HepG2 (cell line): ENCODE data around the gene TM9SF2. TPM values are rescaled to one million over a fixed set of nuclear protein-coding genes. Genes with fewer than 3 reads are reported as not detected.
A peak's percentile ranks its signal among the peaks of the same experiment; 100 is the strongest.

Experiments
- ADNP ChIP-seq: sonication (generic); formaldehyde crosslinking; IDR thresholded peaks from 2 replicates; pipeline ENCODE4 v1.4.0; 2020; ENCODE audit warnings: missing genetic modification reagents
- AGO2 ChIP-seq: fragments of 200-400 bp; formaldehyde crosslinking; optimal IDR thresholded peaks from 2 replicates; pipeline ENCODE3; 2017; ENCODE audit warnings: mild to moderate bottlenecking, low read depth, low read length, moderate library complexity
- CCDC6 ChIP-seq: sonication (generic); formaldehyde crosslinking; IDR thresholded peaks from 2 replicates; pipeline ENCODE4 v1.8.1; 2022; ENCODE audit warnings: mild to moderate bottlenecking, missing genetic modification reagents, moderate library complexity
- CHCHD3 ChIP-seq: sonication (generic); formaldehyde crosslinking; IDR thresholded peaks from 2 replicates; pipeline ENCODE4 v1.8.0; 2022; ENCODE audit warnings: mild to moderate bottlenecking, missing genetic modification reagents, moderate library complexity
- EED ChIP-seq: sonication (generic); formaldehyde crosslinking; IDR thresholded peaks from 2 replicates; pipeline ENCODE4 v1.5.0; 2020; ENCODE audit warnings: mild to moderate bottlenecking, missing genetic modification reagents
- ETV6 ChIP-seq: sonication (generic); formaldehyde crosslinking; conservative IDR thresholded peaks from 2 replicates; pipeline ENCODE4 v1.4.0; 2020; ENCODE audit warnings: missing genetic modification reagents
- IRX3 ChIP-seq: sonication (generic); formaldehyde crosslinking; IDR thresholded peaks from 2 replicates; pipeline ENCODE4 v1.8.1; 2023; ENCODE audit warnings: mild to moderate bottlenecking, low read depth, missing genetic modification reagents, borderline replicate concordance
- KAT2B ChIP-seq: fragments of 150-350 bp; IDR thresholded peaks from 2 replicates; pipeline ENCODE4 v1.6.1; 2014; ENCODE audit warnings: low read depth, low read length, borderline replicate concordance
- NFE2 ChIP-seq: sonication (generic); formaldehyde crosslinking; IDR thresholded peaks from 2 replicates; pipeline ENCODE4 v1.4.0; 2020; ENCODE audit warnings: missing genetic modification reagents
- PAX8 ChIP-seq: sonication (generic); formaldehyde crosslinking; IDR thresholded peaks from 2 replicates; pipeline ENCODE4 v1.8.0; 2022; ENCODE audit warnings: mild to moderate bottlenecking, missing genetic modification reagents, borderline replicate concordance
- PHB2 ChIP-seq: fragments of 450-650 bp; IDR thresholded peaks from 2 replicates; pipeline ENCODE4 v1.6.1; 2018; ENCODE audit not compliant: partially characterized antibody
- POLR2AphosphoS2 ChIP-seq: IDR thresholded peaks from 2 replicates; pipeline ENCODE4 v1.6.1; 2011; ENCODE audit warnings: low read depth, low read length, improper control_type of control experiment
- POLR2AphosphoS5 ChIP-seq: IDR thresholded peaks from 2 replicates; pipeline ENCODE4 v1.6.1; 2012; ENCODE audit warnings: low read depth, low read length
- PPARG ChIP-seq: conservative IDR thresholded peaks from 2 replicates; pipeline ENCODE4 v1.6.1; 2016; ENCODE audit warnings: missing biosample characterization, missing genetic modification reagents
- SOX6 ChIP-seq, 2 experiments: fragments of 450-650 bp in 1 of 2; sonication (generic) in 1 of 2; formaldehyde crosslinking in 1 of 2; IDR thresholded peaks; 2 replicates each; pipeline versions ENCODE4 v1.4.0 to v1.6.1; 2017 to 2020; ENCODE audit warnings: antibody characterized with exemption in 1 of 2, mild to moderate bottlenecking in 1 of 2, missing genetic modification reagents in 1 of 2
- TP53 ChIP-seq: sonication (generic); formaldehyde crosslinking; conservative IDR thresholded peaks from 2 replicates; pipeline ENCODE4 v1.4.0; 2020; ENCODE audit warnings: missing genetic modification reagents
- ZNF292 ChIP-seq: sonication (generic); formaldehyde crosslinking; IDR thresholded peaks from 2 replicates; pipeline ENCODE4 v1.8.1; 2022; ENCODE audit warnings: mild to moderate bottlenecking, low read depth, missing genetic modification reagents, borderline replicate concordance
- ZNF329 ChIP-seq: sonication (generic); formaldehyde crosslinking; IDR thresholded peaks from 2 replicates; pipeline ENCODE4 v1.9.0; 2021; ENCODE audit warnings: low read depth, mild to moderate bottlenecking, missing genetic modification reagents
- ZNF619 ChIP-seq: sonication (generic); formaldehyde crosslinking; IDR thresholded peaks from 2 replicates; pipeline ENCODE4 v1.4.0; 2020; ENCODE audit warnings: mild to moderate bottlenecking, missing genetic modification reagents
- ZNF780A ChIP-seq: sonication (generic); formaldehyde crosslinking; IDR thresholded peaks from 2 replicates; pipeline ENCODE4 v1.8.0; 2022; ENCODE audit warnings: mild to moderate bottlenecking, missing genetic modification reagents, moderate library complexity
- polyA plus RNA-seq, 8 experiments: library from polyadenylated mRNA; depleted of rRNA in 3 of 8; stranded (reverse) in 7 of 8; unstranded in 1 of 8; fragments of >200 nt; fragmentation: Illumina TruSeq in 4 of 8; extraction: Trizol in 4 of 8; gene quantifications; 2 replicates each; pipeline versions ENCODE4 v1.2.1 to v1.2.3, GENCODE V29; 2011 to 2016; ENCODE audit warnings: low read depth in 4 of 8, missing spikeins in 1 of 8, mixed read lengths in 1 of 8; ENCODE audit not compliant: insufficient read depth in 1 of 8
- total RNA-seq, 5 experiments: library from RNA; depleted of rRNA; stranded (reverse); fragments of >200 nt; fragmentation: Illumina TruSeq; extraction: Trizol; gene quantifications; 2 replicates each; pipeline ENCODE4 v1.2.3, GENCODE V29; 2016; ENCODE audit warnings: low read depth in 1 of 5
- TF ChIP-seq, protein P1 (sequence below): IDR thresholded peaks from 2 replicates; pipeline ENCODE4 v1.6.1; 2012; ENCODE audit warnings: low read length, improper control_type of control experiment
- TF ChIP-seq, protein P2 (sequence below): sonication (generic); formaldehyde crosslinking; IDR thresholded peaks from 2 replicates; pipeline ENCODE4 v1.4.0; 2020; ENCODE audit warnings: missing genetic modification reagents
- TF ChIP-seq, protein P3 (sequence below): IDR thresholded peaks from 2 replicates; pipeline ENCODE4 v1.6.1; 2016; ENCODE audit warnings: mild to moderate bottlenecking

Gene TM9SF2
- total and polyA plus RNA-seq, 2 of the 13 experiments (the other 11 are each of a cell fraction or from before 2014, with no cell fraction given) = 94.1 to 123 TPM

DNA sequence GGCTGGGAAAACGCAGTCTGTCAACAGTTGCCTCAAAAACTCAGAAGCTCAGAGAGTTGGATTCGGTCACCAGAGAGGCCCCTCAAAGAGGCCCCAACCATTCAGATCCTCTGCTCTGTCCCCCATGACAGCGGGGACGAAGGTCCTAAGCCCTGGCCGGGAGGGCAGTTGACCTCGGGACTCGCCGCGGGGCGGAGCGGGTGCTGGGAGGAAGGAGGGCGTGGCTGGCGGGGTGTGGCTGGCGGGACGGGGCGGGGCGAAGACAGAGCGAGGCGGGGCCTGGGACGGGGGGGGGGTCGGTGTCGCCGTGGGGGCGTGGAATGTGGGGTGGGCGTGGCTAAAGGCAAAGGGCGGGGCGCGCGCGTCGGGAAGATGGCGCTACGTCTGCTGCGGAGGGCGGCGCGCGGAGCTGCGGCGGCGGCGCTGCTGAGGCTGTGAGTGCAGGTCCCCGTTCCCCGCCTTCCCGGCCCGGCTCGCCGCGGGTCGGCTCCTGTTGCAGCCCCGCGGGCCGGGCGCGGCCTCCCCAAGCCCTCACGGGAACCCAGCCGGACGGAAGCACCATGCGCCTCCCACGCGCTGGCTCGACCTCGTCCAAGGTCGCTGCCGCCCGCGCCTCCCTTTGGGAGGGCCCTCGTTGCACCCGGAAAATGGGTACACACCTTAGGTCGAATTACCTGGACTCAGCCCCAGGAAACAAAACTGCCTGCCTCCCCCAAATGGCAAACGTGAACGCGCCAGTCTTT is 105.2 kb downstream of the TM9SF2 start, which contains the start of gene CLYBL (continued):
- TF ChIP-seq, protein P1, sequence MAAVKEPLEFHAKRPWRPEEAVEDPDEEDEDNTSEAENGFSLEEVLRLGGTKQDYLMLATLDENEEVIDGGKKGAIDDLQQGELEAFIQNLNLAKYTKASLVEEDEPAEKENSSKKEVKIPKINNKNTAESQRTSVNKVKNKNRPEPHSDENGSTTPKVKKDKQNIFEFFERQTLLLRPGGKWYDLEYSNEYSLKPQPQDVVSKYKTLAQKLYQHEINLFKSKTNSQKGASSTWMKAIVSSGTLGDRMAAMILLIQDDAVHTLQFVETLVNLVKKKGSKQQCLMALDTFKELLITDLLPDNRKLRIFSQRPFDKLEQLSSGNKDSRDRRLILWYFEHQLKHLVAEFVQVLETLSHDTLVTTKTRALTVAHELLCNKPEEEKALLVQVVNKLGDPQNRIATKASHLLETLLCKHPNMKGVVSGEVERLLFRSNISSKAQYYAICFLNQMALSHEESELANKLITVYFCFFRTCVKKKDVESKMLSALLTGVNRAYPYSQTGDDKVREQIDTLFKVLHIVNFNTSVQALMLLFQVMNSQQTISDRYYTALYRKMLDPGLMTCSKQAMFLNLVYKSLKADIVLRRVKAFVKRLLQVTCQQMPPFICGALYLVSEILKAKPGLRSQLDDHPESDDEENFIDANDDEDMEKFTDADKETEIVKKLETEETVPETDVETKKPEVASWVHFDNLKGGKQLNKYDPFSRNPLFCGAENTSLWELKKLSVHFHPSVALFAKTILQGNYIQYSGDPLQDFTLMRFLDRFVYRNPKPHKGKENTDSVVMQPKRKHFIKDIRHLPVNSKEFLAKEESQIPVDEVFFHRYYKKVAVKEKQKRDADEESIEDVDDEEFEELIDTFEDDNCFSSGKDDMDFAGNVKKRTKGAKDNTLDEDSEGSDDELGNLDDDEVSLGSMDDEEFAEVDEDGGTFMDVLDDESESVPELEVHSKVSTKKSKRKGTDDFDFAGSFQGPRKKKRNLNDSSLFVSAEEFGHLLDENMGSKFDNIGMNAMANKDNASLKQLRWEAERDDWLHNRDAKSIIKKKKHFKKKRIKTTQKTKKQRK = no peak
- no peak for TF ChIP-seq CCDC6 (CRISPR knock-in tag)
- TF ChIP-seq AGO2 = peak; percentile 30
- TF ChIP-seq KAT2B = no peak
- no peak for TF ChIP-seq EED (CRISPR knock-in tag)
- TF ChIP-seq ZNF619 (CRISPR knock-in tag) = no peak; the same call in 1 of the 2 replicates
- no peak for TF ChIP-seq PPARG (CRISPR knock-in tag)
- TF ChIP-seq ZNF329 = no peak
- TF ChIP-seq ADNP (CRISPR knock-in tag) = peak; percentile 95
- TF ChIP-seq, protein P2, sequence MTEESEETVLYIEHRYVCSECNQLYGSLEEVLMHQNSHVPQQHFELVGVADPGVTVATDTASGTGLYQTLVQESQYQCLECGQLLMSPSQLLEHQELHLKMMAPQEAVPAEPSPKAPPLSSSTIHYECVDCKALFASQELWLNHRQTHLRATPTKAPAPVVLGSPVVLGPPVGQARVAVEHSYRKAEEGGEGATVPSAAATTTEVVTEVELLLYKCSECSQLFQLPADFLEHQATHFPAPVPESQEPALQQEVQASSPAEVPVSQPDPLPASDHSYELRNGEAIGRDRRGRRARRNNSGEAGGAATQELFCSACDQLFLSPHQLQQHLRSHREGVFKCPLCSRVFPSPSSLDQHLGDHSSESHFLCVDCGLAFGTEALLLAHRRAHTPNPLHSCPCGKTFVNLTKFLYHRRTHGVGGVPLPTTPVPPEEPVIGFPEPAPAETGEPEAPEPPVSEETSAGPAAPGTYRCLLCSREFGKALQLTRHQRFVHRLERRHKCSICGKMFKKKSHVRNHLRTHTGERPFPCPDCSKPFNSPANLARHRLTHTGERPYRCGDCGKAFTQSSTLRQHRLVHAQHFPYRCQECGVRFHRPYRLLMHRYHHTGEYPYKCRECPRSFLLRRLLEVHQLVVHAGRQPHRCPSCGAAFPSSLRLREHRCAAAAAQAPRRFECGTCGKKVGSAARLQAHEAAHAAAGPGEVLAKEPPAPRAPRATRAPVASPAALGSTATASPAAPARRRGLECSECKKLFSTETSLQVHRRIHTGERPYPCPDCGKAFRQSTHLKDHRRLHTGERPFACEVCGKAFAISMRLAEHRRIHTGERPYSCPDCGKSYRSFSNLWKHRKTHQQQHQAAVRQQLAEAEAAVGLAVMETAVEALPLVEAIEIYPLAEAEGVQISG = peak; percentile 30; the same call in 1 of the 2 replicates
- no peak for TF ChIP-seq TP53 (CRISPR knock-in tag)
- no peak for TF ChIP-seq SOX6 (IDR thresholded peaks at IDR 0.05)
- TF ChIP-seq SOX6 (CRISPR knock-in tag; IDR thresholded peaks at IDR 0.05) = no peak; the same call in 1 of the 2 replicates
- TF ChIP-seq, protein P3, sequence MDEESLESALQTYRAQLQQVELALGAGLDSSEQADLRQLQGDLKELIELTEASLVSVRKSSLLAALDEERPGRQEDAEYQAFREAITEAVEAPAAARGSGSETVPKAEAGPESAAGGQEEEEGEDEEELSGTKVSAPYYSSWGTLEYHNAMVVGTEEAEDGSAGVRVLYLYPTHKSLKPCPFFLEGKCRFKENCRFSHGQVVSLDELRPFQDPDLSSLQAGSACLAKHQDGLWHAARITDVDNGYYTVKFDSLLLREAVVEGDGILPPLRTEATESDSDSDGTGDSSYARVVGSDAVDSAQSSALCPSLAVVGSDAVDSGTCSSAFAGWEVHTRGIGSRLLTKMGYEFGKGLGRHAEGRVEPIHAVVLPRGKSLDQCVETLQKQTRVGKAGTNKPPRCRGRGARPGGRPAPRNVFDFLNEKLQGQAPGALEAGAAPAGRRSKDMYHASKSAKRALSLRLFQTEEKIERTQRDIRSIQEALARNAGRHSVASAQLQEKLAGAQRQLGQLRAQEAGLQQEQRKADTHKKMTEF = peak; percentile 57; the same call in 1 of the 2 replicates
- no peak for TF ChIP-seq NFE2 (CRISPR knock-in tag)
- no peak for TF ChIP-seq ZNF780A (CRISPR knock-in tag)
- peak; percentile 63; the same call in 1 of the 2 replicates for TF ChIP-seq IRX3 (CRISPR knock-in tag)
- TF ChIP-seq ETV6 (CRISPR knock-in tag) = no peak
- TF ChIP-seq POLR2AphosphoS2 = no peak
- TF ChIP-seq PAX8 (CRISPR knock-in tag) = 0 out of 2 replicates have a peak, but pooled peaks have one; percentile 25
- TF ChIP-seq ZNF292 (CRISPR knock-in tag) = no peak
- TF ChIP-seq POLR2AphosphoS5 = peak; percentile 86
- TF ChIP-seq CHCHD3 (CRISPR knock-in tag) = peak; percentile 24; the same call in 1 of the 2 replicates
- TF ChIP-seq PHB2 = no peak
